H1 (cell line): ENCODE data around the gene COL27A1. TPM values are rescaled to one million over a fixed set of nuclear protein-coding genes. Genes with fewer than 3 reads are reported as not detected.

Source experiments
- CTCF ChIA-PET: fragments of 300-600 bp; sonication (Branson Sonifier 250); formaldehyde crosslinking; loops from one replicate; lab custom pipeline; 2021; ENCODE audit not compliant: partially characterized antibody; lab: Charles Lee
- POLR2A ChIA-PET: fragments of 300-600 bp; sonication (Branson Sonifier 250); formaldehyde crosslinking; loops from one replicate; lab custom pipeline; 2021; ENCODE audit warnings: inconsistent platforms; ENCODE audit not compliant: partially characterized antibody; lab: Charles Lee
- DNase-seq, 2 experiments: peaks; one replicate each; pipeline versions ENCODE4 v3.0.0 to v3.0.0-alpha.2; 2010 to 2022; ENCODE audit warnings: low spot score in 2 of 2, low read depth in 1 of 2, mixed read lengths in 1 of 2
- FAIRE-seq: peaks from 2 replicates; lab custom pipeline; 2011; peaks lifted over from hg19 to GRCh38; lab: Jason Lieb, UNC
- H2AFZ ChIP-seq: 2 replicates; pipeline ENCODE4 v1.8.1; 2012; ENCODE audit warnings: low read length, inconsistent platforms
- H2AK5ac ChIP-seq: 2 replicates; pipeline ENCODE4 v1.6.1; 2013; ENCODE audit warnings: low read depth, low read length
- H2BK120ac ChIP-seq: replicated peaks from 2 replicates; pipeline ENCODE3; 2013; ENCODE audit warnings: low read depth, low read length, inconsistent platforms
- H2BK12ac ChIP-seq: 2 replicates; pipeline ENCODE4 v1.6.1; 2013; ENCODE audit warnings: low read depth, low read length
- H2BK15ac ChIP-seq: 2 replicates; pipeline ENCODE4 v1.6.1; 2013; ENCODE audit warnings: low read length
- H2BK20ac ChIP-seq: 2 replicates; pipeline ENCODE4 v1.6.1; 2013; ENCODE audit warnings: low read length
- H2BK5ac ChIP-seq: 2 replicates; pipeline ENCODE4 v1.6.1; 2013; ENCODE audit warnings: low read depth, low read length
- H3K14ac ChIP-seq: 2 replicates; pipeline ENCODE4 v1.6.1; 2013; ENCODE audit warnings: inconsistent platforms; ENCODE audit not compliant: insufficient read length
- H3K18ac ChIP-seq: 2 replicates; pipeline ENCODE4 v1.6.1; 2013; ENCODE audit warnings: low read length; ENCODE audit errors: extremely low read depth
- H3K23ac ChIP-seq: 2 replicates; pipeline ENCODE4 v1.6.1; 2013; ENCODE audit warnings: inconsistent platforms; ENCODE audit not compliant: insufficient read length
- H3K23me2 ChIP-seq: 2 replicates; pipeline ENCODE4 v1.6.1; 2013; ENCODE audit warnings: low read depth, low read length
- H3K27ac ChIP-seq: 2 replicates; pipeline ENCODE4 v1.6.1; 2011; ENCODE audit warnings: low read depth, low read length, inconsistent platforms
- H3K27me3 ChIP-seq, 4 experiments: replicated peaks in 1 of 4; 1 replicate in 1 of 4; 2 replicates in 3 of 4; pipeline versions ENCODE4 v1.6.1 to v1.8.1; 2011 to 2013; ENCODE audit warnings: low read length in 3 of 4, mild to moderate bottlenecking in 3 of 4, inconsistent platforms in 2 of 4, mixed read lengths in 2 of 4, moderate library complexity in 1 of 4; ENCODE audit not compliant: control insufficient read depth in 3 of 4, insufficient read depth in 3 of 4; ENCODE audit errors: extremely low read depth in 1 of 4
- H3K36me3 ChIP-seq, 4 experiments: 2 replicates each; pipeline versions ENCODE4 v1.6.1 to v1.8.1; 2011 to 2013; ENCODE audit warnings: mild to moderate bottlenecking in 4 of 4, low read length in 3 of 4, moderate library complexity in 2 of 4, control low read depth in 1 of 4, inconsistent platforms in 1 of 4; ENCODE audit not compliant: insufficient read depth in 4 of 4, control insufficient read depth in 2 of 4
- H3K4ac ChIP-seq: replicated peaks from 2 replicates; pipeline ENCODE3; 2013; ENCODE audit warnings: low read length, low read depth, mixed read lengths, inconsistent platforms; ENCODE audit not compliant: insufficient read length
- H3K4me1 ChIP-seq, 4 experiments: replicated peaks in 1 of 4; 1 replicate in 1 of 4; 2 replicates in 3 of 4; pipeline versions ENCODE4 v1.6.1 to v1.8.1; 2011 to 2013; ENCODE audit warnings: low read length in 3 of 4, inconsistent platforms in 2 of 4, mixed read lengths in 1 of 4; ENCODE audit not compliant: insufficient read depth in 4 of 4, control insufficient read depth in 3 of 4
- H3K4me2 ChIP-seq, 2 experiments: 2 replicates each; pipeline versions ENCODE4 v1.6.1 to v1.8.1; 2011 to 2013; ENCODE audit warnings: low read depth in 2 of 2, low read length in 2 of 2, control low read depth in 1 of 2, inconsistent platforms in 1 of 2, mild to moderate bottlenecking in 1 of 2; ENCODE audit not compliant: insufficient read depth in 1 of 2
- H3K4me3 ChIP-seq, 4 experiments: fragments of 200-600, 300-600 bp in 1 of 4; sonication (generic), shearing (Covaris generic), sonication (Bioruptor Twin) in 1 of 4; 2 replicates each; pipeline versions ENCODE4 v1.5.1 to v1.8.1; 2011 to 2016; ENCODE audit warnings: low read length in 4 of 4, low read depth in 3 of 4, control low read depth in 2 of 4, inconsistent platforms in 2 of 4, mild to moderate bottlenecking in 2 of 4, mixed read lengths in 1 of 4, moderate library complexity in 1 of 4; ENCODE audit not compliant: insufficient read depth in 2 of 4; ENCODE audit errors: extremely low read depth in 1 of 4
- H3K56ac ChIP-seq: replicated peaks from 2 replicates; pipeline ENCODE3; 2013; ENCODE audit warnings: low read depth, mild to moderate bottlenecking, mixed read lengths, low read length, inconsistent platforms; ENCODE audit not compliant: insufficient read length
- H3K79me1 ChIP-seq: 2 replicates; pipeline ENCODE4 v1.6.1; 2013; ENCODE audit warnings: low read depth, low read length, control low read depth
- H3K79me2 ChIP-seq, 2 experiments: 2 replicates each; pipeline versions ENCODE4 v1.6.1 to v1.8.1; 2012 to 2013; ENCODE audit warnings: low read length in 2 of 2, mild to moderate bottlenecking in 2 of 2, inconsistent platforms in 1 of 2; ENCODE audit not compliant: insufficient read depth in 2 of 2, control insufficient read depth in 1 of 2
- H3K9ac ChIP-seq, 4 experiments: replicated peaks in 1 of 4; 1 replicate in 1 of 4; 2 replicates in 3 of 4; pipeline versions ENCODE4 v1.6.1 to v1.8.1; 2011 to 2013; ENCODE audit warnings: low read depth in 3 of 4, low read length in 3 of 4, control low read depth in 2 of 4, mild to moderate bottlenecking in 2 of 4, moderate library complexity in 2 of 4, inconsistent platforms in 1 of 4; ENCODE audit errors: extremely low read depth in 1 of 4
- H3K9me3 ChIP-seq, 2 experiments: 2 replicates each; pipeline versions ENCODE4 v1.6.1 to v1.8.1; 2012 to 2013; ENCODE audit warnings: mild to moderate bottlenecking in 2 of 2, moderate library complexity in 2 of 2, control low read depth in 1 of 2, inconsistent platforms in 1 of 2, low read depth in 1 of 2, low read length in 1 of 2, mixed read lengths in 1 of 2; ENCODE audit not compliant: insufficient read depth in 2 of 2
- H4K20me1 ChIP-seq, 2 experiments: replicated peaks in 1 of 2; 2 replicates each; pipeline versions ENCODE3 to v1.8.1; 2011 to 2013; ENCODE audit warnings: inconsistent platforms in 2 of 2, low read length in 2 of 2, mild to moderate bottlenecking in 1 of 2; ENCODE audit not compliant: insufficient read depth in 2 of 2, control insufficient read depth in 1 of 2
- H4K5ac ChIP-seq: 2 replicates; pipeline ENCODE4 v1.6.1; 2013; ENCODE audit warnings: low read length, low read depth, mixed read lengths, inconsistent platforms; ENCODE audit not compliant: insufficient read length
- H4K8ac ChIP-seq: 2 replicates; pipeline ENCODE4 v1.8.0; 2013; ENCODE audit warnings: mild to moderate bottlenecking, moderate library complexity, low read length, inconsistent platforms; ENCODE audit not compliant: insufficient read depth; ENCODE audit errors: extremely low read depth
- H4K91ac ChIP-seq: replicated peaks from 2 replicates; pipeline ENCODE3; 2013; ENCODE audit warnings: low read length, mixed read lengths, inconsistent platforms; ENCODE audit not compliant: insufficient read length
- ASH2L ChIP-seq: fragments of 200-600, 300-600 bp; sonication (generic); IDR thresholded peaks from one replicate; pipeline ENCODE4 v1.7.1; 2017; ENCODE audit warnings: low read length
- BCL11A ChIP-seq, 2 experiments: IDR thresholded peaks; one replicate each; pipeline ENCODE4 v1.6.1; 2011; ENCODE audit warnings: low read depth in 2 of 2, low read length in 2 of 2, mild to moderate bottlenecking in 2 of 2
- BRCA1 ChIP-seq: IDR thresholded peaks from 2 replicates; pipeline ENCODE4 v1.6.1; 2012; ENCODE audit warnings: low read depth, low read length, improper control_type of control experiment
- CBX8 ChIP-seq: fragments of 300-800, 300-1000 bp; sonication (generic); IDR thresholded peaks from 2 replicates; pipeline ENCODE4 v1.7.1; 2016; ENCODE audit warnings: low read depth, low read length, borderline replicate concordance
- CEBPB ChIP-seq: IDR thresholded peaks from 2 replicates; pipeline ENCODE4 v1.6.1; 2012; ENCODE audit warnings: low read depth, low read length
- EGR1 ChIP-seq: IDR thresholded peaks from 2 replicates; pipeline ENCODE4 v1.6.1; 2011; ENCODE audit warnings: low read depth, low read length, borderline replicate concordance
- EP300 ChIP-seq, 2 experiments: IDR thresholded peaks; 1 replicate in 1 of 2; 2 replicates in 1 of 2; pipeline ENCODE4 v1.6.1; 2011 to 2012; ENCODE audit warnings: low read depth in 2 of 2, low read length in 2 of 2, mild to moderate bottlenecking in 2 of 2, borderline replicate concordance in 1 of 2, inconsistent platforms in 1 of 2, moderate library complexity in 1 of 2
- RFX5 ChIP-seq: IDR thresholded peaks from 2 replicates; pipeline ENCODE4 v1.6.1; 2011; ENCODE audit warnings: low read depth, low read length, improper control_type of control experiment, borderline replicate concordance
- SP2 ChIP-seq: IDR thresholded peaks from 2 replicates; pipeline ENCODE4 v1.6.1; 2012; ENCODE audit warnings: mild to moderate bottlenecking, low read length, inconsistent platforms
- SUZ12 ChIP-seq: fragments of 200-600 bp; sonication (generic); IDR thresholded peaks from 2 replicates; pipeline ENCODE4 v1.6.1; 2012; ENCODE audit warnings: mild to moderate bottlenecking, inconsistent platforms, low read length, moderate library complexity, mixed read lengths
- TAF1 ChIP-seq: IDR thresholded peaks from 2 replicates; pipeline ENCODE4 v1.6.1; 2011; ENCODE audit warnings: mild to moderate bottlenecking, low read depth, low read length
- TAF7 ChIP-seq: optimal IDR thresholded peaks from 2 replicates; pipeline ENCODE3; 2011; ENCODE audit warnings: low read depth, mild to moderate bottlenecking, inconsistent platforms, low read length, moderate library complexity, borderline replicate concordance
- WGBS, 2 experiments: shearing (Covaris generic) in 1 of 2; methylation state at CpG; one replicate each; pipeline versions ENCODE4 v1.1.6 to v1.1.7; 2013 to 2015; ENCODE audit warnings: low lambda C conversion rate in 2 of 2, mixed read lengths in 2 of 2, inconsistent platforms in 1 of 2, low coverage in 1 of 2, missing lambda C conversion rate in 1 of 2; ENCODE audit not compliant: insufficient replicate concordance in 2 of 2, insufficient coverage in 1 of 2, insufficient read length in 1 of 2; ENCODE audit errors: extremely low coverage in 1 of 2, missing lambda C conversion rate in 1 of 2; 5-methylcytosine and 5-hydroxymethylcytosine counted together
- polyA plus RNA-seq, 7 experiments: library from polyadenylated mRNA; depleted of rRNA in 3 of 7; stranded (reverse) in 5 of 7; unstranded in 2 of 7; fragments of >200 nt in 5 of 7; fragments of 200-250 nt in 2 of 7; gene quantifications; 1 replicate in 5 of 7; 2 replicates in 1 of 7; 4 replicates in 1 of 7; pipeline versions ENCODE4 v1.2.1 to v1.2.3, GENCODE V29; 2011 to 2013; ENCODE audit warnings: missing spikeins in 2 of 7, mixed read lengths in 2 of 7
- total RNA-seq: library from RNA; stranded (reverse); fragmentation: NEBNext Ultra II Directional; extraction: Animal tissue kit (Norgen Biotek cat#: 25700); gene quantifications from 2 replicates; pipeline ENCODE4 v1.2.1, GENCODE V29; 2021
- TF ChIP-seq, protein P1 (sequence below): IDR thresholded peaks from 2 replicates; pipeline ENCODE4 v1.6.1; 2012; ENCODE audit warnings: low read length, inconsistent platforms

COL27A1 gene
- total and polyA plus RNA-seq, 2 of the 8 experiments (the other 6 are each of a cell fraction or from before 2014, with no cell fraction given): 15.1 to 22.8 TPM

DNA sequence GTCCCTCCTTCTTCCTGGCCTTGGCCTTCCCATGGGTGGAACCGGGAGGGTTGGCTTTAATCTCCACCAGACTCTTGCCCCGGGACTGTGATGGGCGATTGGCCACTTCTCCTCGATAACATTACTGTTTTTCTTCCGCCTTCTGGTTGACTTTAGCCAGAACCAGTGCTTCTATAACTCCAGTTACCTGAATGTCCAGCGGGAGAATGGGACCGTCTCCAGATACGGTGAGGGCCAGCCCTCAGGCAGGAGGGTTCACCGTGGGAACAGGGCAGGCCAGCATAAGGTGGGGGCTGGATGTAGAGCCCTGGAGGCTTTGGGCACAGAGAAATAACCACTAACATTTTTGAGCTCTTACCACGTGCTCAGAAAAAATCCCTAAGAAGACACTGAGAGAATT, 175.3 kb downstream of the COL27A1 start:
- TF ChIP-seq SUZ12 (no peak), ASH2L (no peak), CBX8 (no peak), EP300 (IDR thresholded peaks at IDR 0.05; ENCODE audit: borderline replicate concordance in 1 of 2, low read depth in 2 of 2, low read length in 2 of 2) (no peak), BCL11A (IDR thresholded peaks at IDR 0.05; ENCODE audit: low read depth in 2 of 2, low read length in 2 of 2) (no peak), SP2 (no peak), BRCA1 (no peak), CEBPB (no peak), TAF7 (no peak), EGR1 (no peak), RFX5 (no peak), TAF1 (no peak)
- TF ChIP-seq, protein P1, sequence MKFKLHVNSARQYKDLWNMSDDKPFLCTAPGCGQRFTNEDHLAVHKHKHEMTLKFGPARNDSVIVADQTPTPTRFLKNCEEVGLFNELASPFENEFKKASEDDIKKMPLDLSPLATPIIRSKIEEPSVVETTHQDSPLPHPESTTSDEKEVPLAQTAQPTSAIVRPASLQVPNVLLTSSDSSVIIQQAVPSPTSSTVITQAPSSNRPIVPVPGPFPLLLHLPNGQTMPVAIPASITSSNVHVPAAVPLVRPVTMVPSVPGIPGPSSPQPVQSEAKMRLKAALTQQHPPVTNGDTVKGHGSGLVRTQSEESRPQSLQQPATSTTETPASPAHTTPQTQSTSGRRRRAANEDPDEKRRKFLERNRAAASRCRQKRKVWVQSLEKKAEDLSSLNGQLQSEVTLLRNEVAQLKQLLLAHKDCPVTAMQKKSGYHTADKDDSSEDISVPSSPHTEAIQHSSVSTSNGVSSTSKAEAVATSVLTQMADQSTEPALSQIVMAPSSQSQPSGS: no peak
- TF ChIP-seq, all 59 proteins: peak for 0
- H4K20me1 ChIP-seq: no peaks in the 10 kb centered on the region
- no peak overlapping the region for H2BK15ac ChIP-seq
- peaks cover 0 to 2% (median 0%) of the 10 kb centered on the region in 4 experiments; a peak in 1 of 8 replicates for H3K36me3 ChIP-seq
- FAIRE-seq (no peak), DNase-seq (no peak)
- H3K14ac ChIP-seq: no peak overlapping the region
- H4K5ac ChIP-seq: no peak overlapping the region
- no peak overlapping the region for H2BK20ac ChIP-seq
- H3K23me2 ChIP-seq: no peaks in the 10 kb centered on the region
- H2BK5ac ChIP-seq: no peak overlapping the region
- H3K4ac ChIP-seq: no peak overlapping the region
- no peak overlapping the region for H4K8ac ChIP-seq
- H3K4me1 ChIP-seq: 0 out of 7 replicates have a peak, but pooled peaks cover 0 to 2% (median 0%) of the 10 kb centered on the region in 4 experiments
- no peak overlapping the region for H3K4me3 ChIP-seq
- no peaks in the 10 kb centered on the region for H3K79me2 ChIP-seq
- no peak overlapping the region for H4K91ac ChIP-seq
- H3K27ac ChIP-seq: no peak overlapping the region
- H2AK5ac ChIP-seq: no peak overlapping the region
- H3K56ac ChIP-seq: no peak overlapping the region
- no peak overlapping the region for H3K4me2 ChIP-seq
- H2BK12ac ChIP-seq: no peak overlapping the region
- no peak overlapping the region for H3K18ac ChIP-seq
- no peaks in the 10 kb centered on the region for H3K27me3 ChIP-seq
- POLR2A ChIA-PET: no interaction called here
- H2BK120ac ChIP-seq: no peak overlapping the region
- peaks cover 0 to 4% of the 10 kb centered on the region in 2 experiments; a peak in 1 of 4 replicates for H3K9me3 ChIP-seq
- CTCF ChIA-PET: no interaction called here
- H2AFZ ChIP-seq: no peak overlapping the region
- 97% methylated on average over 10 of the region's 10 CpGs; no CpG with 5 or more reads in 1 of the 2 experiments for WGBS, 2 experiments
- no peak overlapping the region for H3K23ac ChIP-seq
- no peak overlapping the region for H3K9ac ChIP-seq
- H3K79me1 ChIP-seq: no peaks in the 10 kb centered on the region
